Measurements from ENCODE around the gene RAB41.
"Not testable (repeated sequence)": the region's sequence is repeated elsewhere in the genome, so short reads cannot be mapped to it uniquely, and the experiment has no call there.

The RAB41 gene

DNA sequence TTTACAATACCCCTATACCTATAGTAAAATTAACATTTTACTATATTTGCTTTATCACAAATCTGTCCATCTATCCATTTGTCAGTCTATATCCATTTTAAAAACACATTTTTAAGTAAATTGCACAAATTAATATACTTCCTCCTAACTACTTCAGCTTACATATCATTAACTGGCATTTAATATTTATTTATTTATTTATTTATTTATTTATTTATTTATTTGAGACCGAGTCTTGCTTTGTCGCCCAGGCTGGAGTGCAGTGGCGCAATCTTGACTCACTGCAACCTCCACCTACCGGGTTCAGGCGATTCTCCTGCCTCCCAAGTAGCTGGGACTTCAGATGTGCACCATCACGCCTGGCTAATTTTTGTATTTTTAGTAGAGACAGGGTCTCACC, 41.7 kb downstream of the RAB41 start:
- H3K4me3 ChIP-seq; H3K9me3 ChIP-seq; H3K27me3 ChIP-seq (ENCODE audit: low read depth); in situ Hi-C loops (cut with MboI; ENCODE audit: low sequenced_read_pairs); H3K4me1 ChIP-seq; DNase-seq (ENCODE audit: low spot score in 2 of 2); H3K36me3 ChIP-seq (replicated peaks): not testable (repeated sequence)

DNA sequence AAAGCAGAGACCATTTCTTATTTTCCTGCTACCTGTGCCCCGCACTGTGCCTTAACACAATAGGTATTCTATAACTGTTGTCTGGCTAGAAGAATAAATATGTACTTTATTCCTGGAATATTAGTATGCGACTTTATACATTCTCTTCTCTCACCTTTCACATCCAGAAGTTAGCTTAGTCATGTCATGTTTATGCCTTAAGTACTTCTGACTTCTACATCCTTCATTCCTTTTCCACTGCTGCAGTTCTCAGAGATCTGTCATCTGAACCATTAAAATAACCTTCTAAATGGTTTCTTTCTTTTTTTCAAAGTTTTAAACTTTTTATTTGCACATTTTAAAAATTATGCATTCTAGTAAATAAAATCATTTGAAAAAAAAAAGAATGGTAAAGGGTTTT, 42.4 kb downstream of the RAB41 start:
- Histone ChIP-seq H3K4me3 (no peak overlapping the region), H3K9me3 (no peaks in the 10 kb centered on the region), H3K27me3 (ENCODE audit: low read depth) (no peaks in the 10 kb centered on the region), H3K4me1 (no peaks in the 10 kb centered on the region), H3K36me3 (replicated peaks) (peaks cover 15% of the 10 kb centered on the region)
- in situ Hi-C loops (cut with MboI; ENCODE audit: low sequenced_read_pairs): no loop called here
- no peak for DNase-seq (ENCODE audit: low spot score in 2 of 2)

GRCh38 chrX:70331161-70331560, 49.2 kb downstream of the RAB41 start:
- no peak for DNase-seq (ENCODE audit: low spot score in 2 of 2)
- H3K4me1 ChIP-seq: no peaks in the 10 kb centered on the region
- in situ Hi-C loops (cut with MboI; ENCODE audit: low sequenced_read_pairs): no loop called here
- peaks cover 76% of the 10 kb centered on the region for H3K36me3 ChIP-seq (replicated peaks)
- H3K4me3 ChIP-seq: no peak overlapping the region
- no peaks in the 10 kb centered on the region for H3K9me3 ChIP-seq
- no peaks in the 10 kb centered on the region for H3K27me3 ChIP-seq (ENCODE audit: low read depth)

DNA sequence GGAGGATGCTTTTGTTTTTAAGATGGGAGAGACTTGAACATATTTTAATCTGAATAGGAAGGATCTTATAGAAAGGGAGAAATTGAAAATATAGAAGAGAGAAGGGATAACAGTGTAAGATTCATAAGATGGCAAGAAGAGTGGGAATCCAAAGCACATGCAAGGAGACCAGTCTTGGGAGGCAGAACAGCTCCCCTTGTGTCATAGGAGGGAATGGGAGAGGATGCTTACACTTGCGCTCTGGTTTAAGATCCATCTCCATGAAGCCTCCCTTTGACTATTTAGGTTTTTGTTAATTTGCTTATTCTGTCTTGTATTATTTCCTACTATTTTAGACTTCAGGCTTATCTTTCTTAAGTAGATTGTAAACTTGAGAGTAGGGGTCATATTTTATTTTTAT, 50.6 kb downstream of the RAB41 start:
- Histone ChIP-seq H3K4me1 (no peaks in the 10 kb centered on the region), H3K4me3 (no peak overlapping the region), H3K9me3 (no peaks in the 10 kb centered on the region), H3K36me3 (replicated peaks) (peaks cover 86% of the 10 kb centered on the region), H3K27me3 (ENCODE audit: low read depth) (no peaks in the 10 kb centered on the region)
- DNase-seq (ENCODE audit: low spot score in 2 of 2): no peak
- in situ Hi-C loops (cut with MboI; ENCODE audit: low sequenced_read_pairs): no loop called here

All from HAP-1 (cell line).